ENCODE data around the gene MARF1. TPM values are rescaled to one million over a fixed set of nuclear protein-coding genes. Genes with fewer than 3 reads are reported as not detected.
"Not testable (repeated sequence)": the region's sequence is repeated elsewhere in the genome, so short reads cannot be mapped to it uniquely, and the experiment has no call there.

Gene MARF1
- polyA plus RNA-seq, 1 experiment, result 25.2 TPM

GRCh38 chr16:15553313-15554088 lies 89.5 kb downstream of the MARF1 start:
- no peaks in the 10 kb centered on the region for H3K27me3 ChIP-seq (ENCODE audit: control insufficient read depth, insufficient read depth, low read length)
- ChIA-PET POLR2A (no interaction called here), CTCF (interaction anchor here (1.6 to 3.8 kb wide), 2 partner anchors 19 to 127 kb away, joined by 3 to 60 read pairs; no protein-coding TSS in a partner anchor)
- no peak for DNase-seq (ENCODE audit: low read depth)
- TF ChIP-seq CTCF (IDR thresholded peaks at IDR 0.05; ENCODE audit: insufficient read depth, low read depth, low read length), result no peak
- H3K36me3 ChIP-seq (ENCODE audit: control insufficient read depth, insufficient read depth, low read length), result no peaks in the 10 kb centered on the region
- no peak overlapping the region for H3K4me3 ChIP-seq (ENCODE audit: low read depth, low read length)

- H3K36me3 ChIP-seq (ENCODE audit: control insufficient read depth, insufficient read depth, low read length), result no peaks in the 10 kb centered on the region; the same call in 1 of the 2 replicates
- no peak for DNase-seq (ENCODE audit: low read depth)
- TF ChIP-seq CTCF (IDR thresholded peaks at IDR 0.05; ENCODE audit: insufficient read depth, low read depth, low read length), result no peak
- CTCF ChIA-PET, result interaction anchor here (1.6 to 3.8 kb wide), 2 partner anchors 20 to 126 kb away, joined by 3 to 60 read pairs; no protein-coding TSS in a partner anchor
- no peaks in the 10 kb centered on the region for H3K27me3 ChIP-seq (ENCODE audit: control insufficient read depth, insufficient read depth, low read length)
- POLR2A ChIA-PET, result no interaction called here
- H3K4me3 ChIP-seq (ENCODE audit: low read depth, low read length), result no peak overlapping the region
Measured at GRCh38 chr16:15552507-15552906, 90.4 kb downstream of the MARF1 start.

GRCh38 chr16:15548482-15548891 lies 94.5 kb downstream of the MARF1 start:
- no peak for TF ChIP-seq CTCF (IDR thresholded peaks at IDR 0.05; ENCODE audit: insufficient read depth, low read depth, low read length)
- no peak for DNase-seq (ENCODE audit: low read depth)
- no peaks in the 10 kb centered on the region; the same call in 1 of the 2 replicates for H3K36me3 ChIP-seq (ENCODE audit: control insufficient read depth, insufficient read depth, low read length)
- ChIA-PET POLR2A (no interaction called here), CTCF (interaction anchor here (1.0 to 3.4 kb wide), 7 partner anchors 10 to 121 kb away, joined by 3 to 29 read pairs (median 4); no protein-coding TSS in a partner anchor)
- no peaks in the 10 kb centered on the region for H3K27me3 ChIP-seq (ENCODE audit: control insufficient read depth, insufficient read depth, low read length)
- no peak overlapping the region for H3K4me3 ChIP-seq (ENCODE audit: low read depth, low read length)

- no peaks in the 10 kb centered on the region for H3K27me3 ChIP-seq (ENCODE audit: control insufficient read depth, insufficient read depth, low read length)
- TF ChIP-seq CTCF (IDR thresholded peaks at IDR 0.05; ENCODE audit: insufficient read depth, low read depth, low read length), result no peak
- no peak for DNase-seq (ENCODE audit: low read depth)
- H3K36me3 ChIP-seq (ENCODE audit: control insufficient read depth, insufficient read depth, low read length), result no peaks in the 10 kb centered on the region; the same call in 1 of the 2 replicates
- CTCF ChIA-PET, result interaction anchor here (1.1 to 2.2 kb wide), 4 partner anchors 13 to 120 kb away, joined by 3 to 9 read pairs (median 5); no protein-coding TSS in a partner anchor
- POLR2A ChIA-PET, result no interaction called here
- H3K4me3 ChIP-seq (ENCODE audit: low read depth, low read length), result no peak overlapping the region
Measured at GRCh38 chr16:15547768-15548096, 95.2 kb downstream of the MARF1 start.

- H3K36me3 ChIP-seq (ENCODE audit: control insufficient read depth, insufficient read depth, low read length); H3K27me3 ChIP-seq (ENCODE audit: control insufficient read depth, insufficient read depth, low read length); DNase-seq (ENCODE audit: low read depth); H3K4me3 ChIP-seq (ENCODE audit: low read depth, low read length); POLR2A ChIA-PET: not testable (repeated sequence)
- CTCF ChIA-PET, result interaction anchor here (1.4 to 2.0 kb wide), 2 partner anchors 12 to 102 kb away, joined by 3 to 7 read pairs; no protein-coding TSS in a partner anchor
Measured at GRCh38 chr16:15547072-15547767, 95.7 kb downstream of the MARF1 start.

All from BJ (cell line).